A549 (cell line): ENCODE results near the gene MUC16.
A peak's percentile ranks its signal among the peaks of the same experiment; 100 is the strongest.

ENCODE experiments used
- CEBPB ChIP-seq, 2 experiments: fragments of >200 bp in 1 of 2; sonication (Bioruptor Twin) in 1 of 2; formaldehyde crosslinking in 1 of 2; IDR thresholded peaks; 2 replicates each; pipeline ENCODE4 v1.6.1; 2012 to 2016
- EP300 ChIP-seq, 2 experiments: fragments of >200 bp; sonication (Bioruptor Twin); formaldehyde crosslinking; IDR thresholded peaks; 2 replicates in 1 of 2; 3 replicates in 1 of 2; pipeline ENCODE4 v1.6.1; 2016 to 2017
- MAFK ChIP-seq: fragments of 450-650 bp; IDR thresholded peaks from 2 replicates; pipeline ENCODE4 v1.6.1; 2014; ENCODE audit not compliant: partially characterized antibody
- RAD21 ChIP-seq, 2 experiments: fragments of >200 bp in 1 of 2; sonication (Bioruptor Twin) in 1 of 2; formaldehyde crosslinking in 1 of 2; IDR thresholded peaks in 1 of 2; conservative IDR thresholded peaks in 1 of 2; 2 replicates in 1 of 2; 3 replicates in 1 of 2; pipeline ENCODE4 v1.6.1; 2012 to 2018; ENCODE audit warnings: inconsistent platforms in 1 of 2
- RFX5 ChIP-seq: fragments of 450-650 bp; IDR thresholded peaks from 2 replicates; pipeline ENCODE4 v1.7.1; 2014; ENCODE audit warnings: antibody characterized with exemption, mild to moderate bottlenecking, moderate library complexity
- TF ChIP-seq, protein P1 (sequence below): fragments of >200 bp; sonication (Bioruptor Twin); formaldehyde crosslinking; IDR thresholded peaks from 3 replicates; pipeline ENCODE4 v1.5.1; 2016

DNA sequence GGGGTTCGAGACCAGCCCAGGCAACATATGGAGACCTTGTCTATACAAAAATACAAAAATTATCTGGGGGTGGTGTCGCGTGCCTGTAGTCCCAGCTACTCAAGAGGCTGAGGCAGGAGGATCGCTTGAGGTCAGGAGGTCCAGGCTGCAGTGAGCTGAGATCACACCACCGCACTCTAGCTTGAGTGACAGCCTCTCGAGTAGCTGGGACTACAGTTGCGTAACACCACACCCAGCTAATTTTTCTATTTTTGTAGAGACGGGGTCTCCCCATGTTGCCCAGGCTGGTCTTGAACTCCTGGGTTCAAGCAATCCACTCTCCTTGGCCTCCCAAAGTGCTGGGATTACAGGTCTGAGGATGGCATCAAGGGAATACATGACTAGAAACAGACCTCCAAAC lies 30.8 kb upstream of the MUC16 start:
- no peak for TF ChIP-seq RFX5
- TF ChIP-seq, protein P1, sequence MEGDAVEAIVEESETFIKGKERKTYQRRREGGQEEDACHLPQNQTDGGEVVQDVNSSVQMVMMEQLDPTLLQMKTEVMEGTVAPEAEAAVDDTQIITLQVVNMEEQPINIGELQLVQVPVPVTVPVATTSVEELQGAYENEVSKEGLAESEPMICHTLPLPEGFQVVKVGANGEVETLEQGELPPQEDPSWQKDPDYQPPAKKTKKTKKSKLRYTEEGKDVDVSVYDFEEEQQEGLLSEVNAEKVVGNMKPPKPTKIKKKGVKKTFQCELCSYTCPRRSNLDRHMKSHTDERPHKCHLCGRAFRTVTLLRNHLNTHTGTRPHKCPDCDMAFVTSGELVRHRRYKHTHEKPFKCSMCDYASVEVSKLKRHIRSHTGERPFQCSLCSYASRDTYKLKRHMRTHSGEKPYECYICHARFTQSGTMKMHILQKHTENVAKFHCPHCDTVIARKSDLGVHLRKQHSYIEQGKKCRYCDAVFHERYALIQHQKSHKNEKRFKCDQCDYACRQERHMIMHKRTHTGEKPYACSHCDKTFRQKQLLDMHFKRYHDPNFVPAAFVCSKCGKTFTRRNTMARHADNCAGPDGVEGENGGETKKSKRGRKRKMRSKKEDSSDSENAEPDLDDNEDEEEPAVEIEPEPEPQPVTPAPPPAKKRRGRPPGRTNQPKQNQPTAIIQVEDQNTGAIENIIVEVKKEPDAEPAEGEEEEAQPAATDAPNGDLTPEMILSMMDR, result no peak
- no peak for TF ChIP-seq EP300 (IDR thresholded peaks at IDR 0.05)
- 0 out of 4 replicates have a peak, but pooled peaks of 1 of the 2 experiments have one; percentile 31 for TF ChIP-seq CEBPB (IDR thresholded peaks at IDR 0.05)
- no peak for TF ChIP-seq RAD21 (conservative IDR thresholded peaks at IDR 0.05 in 1 of 2, IDR thresholded peaks at IDR 0.05 in 1 of 2)
- no peak for TF ChIP-seq MAFK
